ENCODE results near the gene CCDC69.

Gene CCDC69

DNA sequence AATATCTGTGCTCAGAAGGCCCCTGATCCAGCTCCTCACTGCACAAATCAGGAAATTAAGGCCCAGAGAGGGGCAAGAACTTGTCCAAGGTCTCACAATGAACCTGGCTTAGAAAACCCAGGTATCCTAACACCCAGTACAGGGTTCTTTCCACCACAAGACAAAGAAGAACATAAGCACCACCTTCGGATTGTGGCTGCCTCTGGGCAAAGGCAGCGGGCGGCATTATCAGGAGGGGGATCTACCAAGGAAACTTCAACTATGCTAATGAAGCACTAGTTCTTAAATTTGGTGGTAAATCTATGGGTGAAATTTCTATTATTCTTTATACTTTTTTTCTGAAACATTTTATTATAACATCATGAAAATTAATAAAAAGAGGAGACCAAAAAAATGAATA is 84.2 kb downstream of the CCDC69 start:
- H3K27me3 ChIP-seq (ENCODE audit: control insufficient read depth in 1 of 2, insufficient read depth in 1 of 2, low read length in 2 of 2) = no peaks in the 10 kb centered on the region
- 100% methylated on average over 1 of the region's 3 CpGs for WGBS
- no peak overlapping the region for H4K91ac ChIP-seq (ENCODE audit: low read length)
- no peak overlapping the region for H2BK15ac ChIP-seq (ENCODE audit: low read depth, poor library complexity, severe bottlenecking)
- H3K9ac ChIP-seq (ENCODE audit: low read length) = no peak overlapping the region
- no peak overlapping the region for H3K27ac ChIP-seq (ENCODE audit: low read length, poor library complexity, severe bottlenecking)
- H3K18ac ChIP-seq (ENCODE audit: low read depth in 1 of 2, low read length in 2 of 2) = no peak overlapping the region
- H2AFZ ChIP-seq (ENCODE audit: low read depth, low read length) = no peak overlapping the region
- peaks cover 18% of the 10 kb centered on the region for H3K4me1 ChIP-seq (ENCODE audit: control insufficient read depth, insufficient read depth, low read depth, low read length)
- no peak overlapping the region for H2BK5ac ChIP-seq (ENCODE audit: low read depth, low read length, poor library complexity, severe bottlenecking)
- H3K9me3 ChIP-seq (ENCODE audit: control insufficient read depth, low read length) = no peaks in the 10 kb centered on the region
- H4K8ac ChIP-seq (ENCODE audit: low read length) = no peak overlapping the region
- no peak overlapping the region for H3K23ac ChIP-seq (ENCODE audit: low read length in 2 of 2)
- peaks cover 81 to 92% of the 10 kb centered on the region in 2 experiments for H3K36me3 ChIP-seq (ENCODE audit: control insufficient read depth in 1 of 2, insufficient read depth in 2 of 2, low read depth in 1 of 2, low read length in 2 of 2)
- H3K79me1 ChIP-seq (replicated peaks; ENCODE audit: low read length, poor library complexity, severe bottlenecking) = peaks cover 31% of the 10 kb centered on the region
- no peak overlapping the region for H2AK5ac ChIP-seq (ENCODE audit: low read length, severe bottlenecking)
- H3K4me2 ChIP-seq (ENCODE audit: low read length, poor library complexity, severe bottlenecking) = no peak overlapping the region
- H2BK120ac ChIP-seq (ENCODE audit: low read depth, low read length) = no peak overlapping the region
- no peak for DNase-seq
- no peak overlapping the region for H3K14ac ChIP-seq (ENCODE audit: low read length in 2 of 2)
- H3K4ac ChIP-seq (ENCODE audit: low read depth in 1 of 2, low read length in 2 of 2) = no peak overlapping the region
- no peak overlapping the region for H3K4me3 ChIP-seq (ENCODE audit: insufficient read depth in 1 of 2, low read depth in 1 of 2, low read length in 2 of 2)
- H2BK12ac ChIP-seq (ENCODE audit: low read length in 2 of 2) = no peak overlapping the region

DNA sequence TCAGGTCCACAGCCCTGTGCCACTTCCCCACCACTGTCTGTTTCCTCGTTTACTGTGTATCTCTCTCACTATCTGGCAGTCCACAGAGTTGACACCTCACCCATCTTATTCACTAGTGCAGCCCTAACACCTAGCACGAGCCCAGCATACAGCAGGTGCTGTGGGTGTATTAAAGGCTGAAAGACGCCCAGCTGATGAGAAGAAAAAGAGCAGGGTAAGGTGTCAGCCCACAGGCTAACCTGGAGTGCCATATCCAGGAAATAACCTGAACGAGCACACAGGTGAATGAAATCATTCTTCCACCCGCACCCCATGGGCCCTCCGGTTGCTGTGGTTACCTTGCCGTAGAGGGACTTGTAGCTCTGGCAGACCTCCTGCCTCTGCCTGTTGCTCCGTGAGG is 84.9 kb downstream of the CCDC69 start:
- Histone ChIP-seq H3K9me3 (ENCODE audit: control insufficient read depth, low read length) (no peaks in the 10 kb centered on the region), H3K36me3 (ENCODE audit: control insufficient read depth in 1 of 2, insufficient read depth in 2 of 2, low read depth in 1 of 2, low read length in 2 of 2) (peaks cover 83 to 92% of the 10 kb centered on the region in 2 experiments), H2BK120ac (ENCODE audit: low read depth, low read length) (no peak overlapping the region), H2BK15ac (ENCODE audit: low read depth, poor library complexity, severe bottlenecking) (no peak overlapping the region), H2AK5ac (ENCODE audit: low read length, severe bottlenecking) (no peak overlapping the region), H4K91ac (ENCODE audit: low read length) (no peak overlapping the region), H4K8ac (ENCODE audit: low read length) (no peak overlapping the region), H3K18ac (ENCODE audit: low read depth in 1 of 2, low read length in 2 of 2) (no peak overlapping the region), H2BK12ac (ENCODE audit: low read length in 2 of 2) (no peak overlapping the region), H3K27ac (ENCODE audit: low read length, poor library complexity, severe bottlenecking) (no peak overlapping the region), H3K4ac (ENCODE audit: low read depth in 1 of 2, low read length in 2 of 2) (no peak overlapping the region), H3K4me2 (ENCODE audit: low read length, poor library complexity, severe bottlenecking) (no peak overlapping the region), H3K4me3 (ENCODE audit: insufficient read depth in 1 of 2, low read depth in 1 of 2, low read length in 2 of 2) (no peak overlapping the region), H3K79me1 (replicated peaks; ENCODE audit: low read length, poor library complexity, severe bottlenecking) (peaks cover 33% of the 10 kb centered on the region), H2AFZ (ENCODE audit: low read depth, low read length) (no peak overlapping the region), H3K4me1 (ENCODE audit: control insufficient read depth, insufficient read depth, low read depth, low read length) (peaks cover 18% of the 10 kb centered on the region), H2BK5ac (ENCODE audit: low read depth, low read length, poor library complexity, severe bottlenecking) (no peak overlapping the region), H3K23ac (ENCODE audit: low read length in 2 of 2) (no peak overlapping the region), H3K9ac (ENCODE audit: low read length) (no peak overlapping the region), H3K27me3 (ENCODE audit: control insufficient read depth in 1 of 2, insufficient read depth in 1 of 2, low read length in 2 of 2) (no peaks in the 10 kb centered on the region), H3K14ac (ENCODE audit: low read length in 2 of 2) (no peak overlapping the region)
- 99% methylated on average over 7 of the region's 8 CpGs for whole genome bisulfite sequencing
- no peak for DNase-seq

DNA sequence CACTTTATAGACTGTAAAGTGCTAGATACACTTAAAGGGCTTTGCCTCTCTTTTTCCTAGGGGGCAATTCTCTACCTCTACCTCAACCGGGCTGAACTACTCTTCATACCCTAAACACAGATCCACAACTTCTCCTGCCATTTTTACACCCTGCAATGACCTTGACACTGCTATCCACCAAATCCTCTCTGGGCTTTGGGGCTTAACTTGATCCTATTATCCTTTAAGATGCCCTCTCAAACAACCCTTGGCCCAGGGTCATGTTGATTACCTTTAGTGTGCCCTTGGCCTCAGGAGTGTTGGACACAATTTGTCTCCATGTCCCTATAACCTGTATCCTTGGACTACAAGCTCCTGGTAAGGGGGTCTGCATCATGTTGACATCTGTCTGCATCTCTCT is 85.8 kb downstream of the CCDC69 start:
- Histone ChIP-seq H3K36me3 (ENCODE audit: control insufficient read depth in 1 of 2, insufficient read depth in 2 of 2, low read depth in 1 of 2, low read length in 2 of 2) (peaks cover 77 to 92% of the 10 kb centered on the region in 2 experiments), H2BK15ac (ENCODE audit: low read depth, poor library complexity, severe bottlenecking) (no peak overlapping the region), H3K4me2 (ENCODE audit: low read length, poor library complexity, severe bottlenecking) (no peak overlapping the region), H3K4me1 (ENCODE audit: control insufficient read depth, insufficient read depth, low read depth, low read length) (peaks cover 16% of the 10 kb centered on the region), H3K27me3 (ENCODE audit: control insufficient read depth in 1 of 2, insufficient read depth in 1 of 2, low read length in 2 of 2) (no peaks in the 10 kb centered on the region), H3K23ac (ENCODE audit: low read length in 2 of 2) (no peak overlapping the region), H3K18ac (ENCODE audit: low read depth in 1 of 2, low read length in 2 of 2) (no peak overlapping the region), H3K9me3 (ENCODE audit: control insufficient read depth, low read length) (no peaks in the 10 kb centered on the region), H3K14ac (ENCODE audit: low read length in 2 of 2) (no peak overlapping the region), H3K27ac (ENCODE audit: low read length, poor library complexity, severe bottlenecking) (no peak overlapping the region), H2BK12ac (ENCODE audit: low read length in 2 of 2) (no peak overlapping the region), H3K4me3 (ENCODE audit: insufficient read depth in 1 of 2, low read depth in 1 of 2, low read length in 2 of 2) (no peak overlapping the region), H3K9ac (ENCODE audit: low read length) (no peak overlapping the region), H4K91ac (ENCODE audit: low read length) (no peak overlapping the region), H2BK5ac (ENCODE audit: low read depth, low read length, poor library complexity, severe bottlenecking) (no peak overlapping the region), H2AK5ac (ENCODE audit: low read length, severe bottlenecking) (no peak overlapping the region), H4K8ac (ENCODE audit: low read length) (no peak overlapping the region), H2BK120ac (ENCODE audit: low read depth, low read length) (no peak overlapping the region), H3K4ac (ENCODE audit: low read depth in 1 of 2, low read length in 2 of 2) (no peak overlapping the region), H2AFZ (ENCODE audit: low read depth, low read length) (no peak overlapping the region), H3K79me1 (replicated peaks; ENCODE audit: low read length, poor library complexity, severe bottlenecking) (peaks cover 31% of the 10 kb centered on the region)
- 95% methylated on average over 1 of the region's 1 CpG for WGBS
- no peak for DNase-seq

DNA sequence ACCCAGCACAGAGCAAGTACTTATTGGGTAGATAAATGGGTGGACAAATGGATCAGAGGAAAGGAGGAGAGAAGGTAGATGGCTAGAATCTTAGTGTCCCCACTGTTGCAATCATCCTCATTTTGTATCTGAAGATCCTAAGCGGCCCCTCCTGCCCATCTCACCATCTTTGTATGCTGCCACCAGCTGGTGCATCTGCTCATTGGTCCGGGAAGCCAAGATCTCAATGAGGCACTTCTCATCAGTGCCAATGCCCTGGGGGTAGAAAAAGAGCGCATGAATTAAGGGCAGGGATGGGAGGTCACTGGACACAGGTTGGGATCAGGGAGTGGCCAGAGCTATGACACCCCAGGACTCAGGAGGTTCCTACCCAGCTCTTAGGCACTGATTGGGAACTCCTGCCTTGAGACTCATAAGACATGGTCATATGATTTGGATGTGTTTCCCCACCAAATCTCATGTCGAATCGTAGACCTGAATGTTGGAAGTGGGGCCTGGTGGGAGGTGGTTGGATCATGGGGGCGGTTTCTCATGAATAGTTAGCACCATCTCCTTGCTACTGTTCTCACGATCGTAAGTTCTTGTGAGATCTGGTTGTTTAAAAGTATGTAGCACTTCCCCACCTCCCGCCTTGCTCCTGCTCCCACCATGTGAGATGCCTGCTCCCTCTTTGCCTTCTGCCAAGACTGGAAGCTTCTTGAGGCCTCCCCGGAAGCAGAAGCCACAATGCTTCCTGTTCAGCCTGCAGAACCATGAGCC is 86.6 kb downstream of the CCDC69 start:
- Histone ChIP-seq H2BK12ac (ENCODE audit: low read length in 2 of 2) (no peak overlapping the region), H3K9me3 (ENCODE audit: control insufficient read depth, low read length) (no peaks in the 10 kb centered on the region), H3K14ac (ENCODE audit: low read length in 2 of 2) (no peak overlapping the region), H3K36me3 (ENCODE audit: control insufficient read depth in 1 of 2, insufficient read depth in 2 of 2, low read depth in 1 of 2, low read length in 2 of 2) (peaks cover 77 to 92% of the 10 kb centered on the region in 2 experiments), H3K79me1 (replicated peaks; ENCODE audit: low read length, poor library complexity, severe bottlenecking) (peaks cover 32% of the 10 kb centered on the region), H2BK120ac (ENCODE audit: low read depth, low read length) (no peak overlapping the region), H3K23ac (ENCODE audit: low read length in 2 of 2) (no peak overlapping the region), H3K27me3 (ENCODE audit: control insufficient read depth in 1 of 2, insufficient read depth in 1 of 2, low read length in 2 of 2) (no peaks in the 10 kb centered on the region), H2BK5ac (ENCODE audit: low read depth, low read length, poor library complexity, severe bottlenecking) (no peak overlapping the region), H2AK5ac (ENCODE audit: low read length, severe bottlenecking) (no peak overlapping the region), H3K18ac (ENCODE audit: low read depth in 1 of 2, low read length in 2 of 2) (no peak overlapping the region), H3K4ac (ENCODE audit: low read depth in 1 of 2, low read length in 2 of 2) (no peak overlapping the region), H2AFZ (ENCODE audit: low read depth, low read length) (no peak overlapping the region), H2BK15ac (ENCODE audit: low read depth, poor library complexity, severe bottlenecking) (no peak overlapping the region), H3K9ac (ENCODE audit: low read length) (no peak overlapping the region), H4K91ac (ENCODE audit: low read length) (no peak overlapping the region), H4K8ac (ENCODE audit: low read length) (no peak overlapping the region), H3K4me1 (ENCODE audit: control insufficient read depth, insufficient read depth, low read depth, low read length) (peaks cover 12% of the 10 kb centered on the region), H3K4me3 (ENCODE audit: insufficient read depth in 1 of 2, low read depth in 1 of 2, low read length in 2 of 2) (no peak overlapping the region), H3K27ac (ENCODE audit: low read length, poor library complexity, severe bottlenecking) (no peak overlapping the region), H3K4me2 (ENCODE audit: low read length, poor library complexity, severe bottlenecking) (no peak overlapping the region)
- DNase-seq = no peak
- 99% methylated on average over 7 of the region's 10 CpGs for WGBS
